NCI-H524 treated with DMSO at 0.1 percent for 48 hours (cell line): Measurements from ENCODE around the gene PRKAR1B.
A peak's percentile ranks its signal among the peaks of the same experiment; 100 is the strongest.
"Not testable (repeated sequence)": the region's sequence is repeated elsewhere in the genome, so short reads cannot be mapped to it uniquely, and the experiment has no call there.

Experiments
- DNase-seq: peaks from one replicate; lab custom pipeline; 2025; lab: John Stamatoyannopoulos, UW

Gene PRKAR1B

DNA sequence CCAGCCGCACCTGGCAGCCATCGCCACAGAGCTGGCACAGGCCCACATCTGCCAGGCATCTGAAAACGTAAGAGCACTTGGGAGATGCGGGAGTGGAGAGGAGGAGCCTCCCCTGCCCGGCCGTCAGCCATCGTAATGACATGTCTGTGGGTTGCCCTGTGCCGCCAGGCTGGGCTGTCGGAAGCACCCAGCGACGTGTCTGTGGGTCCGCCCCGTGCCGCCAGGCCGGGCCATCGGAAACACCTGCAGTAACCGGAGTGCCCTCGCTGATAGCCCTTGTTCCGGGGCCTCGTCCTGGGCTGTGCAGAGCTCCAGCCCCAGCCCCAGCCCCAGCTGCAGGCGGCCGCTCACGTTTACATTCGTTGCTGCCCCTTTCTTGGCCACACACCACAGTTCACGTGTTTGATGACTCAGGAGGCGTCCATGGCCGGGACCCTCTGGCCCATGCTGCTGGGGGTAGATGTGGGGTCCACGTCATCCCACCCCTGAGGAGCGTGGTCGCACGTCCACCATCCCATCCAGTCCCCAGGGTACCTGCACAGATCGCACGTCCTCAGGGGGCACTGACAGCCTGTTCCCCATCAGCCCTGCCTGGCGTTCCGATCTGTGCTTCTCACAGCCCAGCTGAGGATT lies 30.0 kb upstream of the PRKAR1B start:
- no peak for DNase-seq

DNA sequence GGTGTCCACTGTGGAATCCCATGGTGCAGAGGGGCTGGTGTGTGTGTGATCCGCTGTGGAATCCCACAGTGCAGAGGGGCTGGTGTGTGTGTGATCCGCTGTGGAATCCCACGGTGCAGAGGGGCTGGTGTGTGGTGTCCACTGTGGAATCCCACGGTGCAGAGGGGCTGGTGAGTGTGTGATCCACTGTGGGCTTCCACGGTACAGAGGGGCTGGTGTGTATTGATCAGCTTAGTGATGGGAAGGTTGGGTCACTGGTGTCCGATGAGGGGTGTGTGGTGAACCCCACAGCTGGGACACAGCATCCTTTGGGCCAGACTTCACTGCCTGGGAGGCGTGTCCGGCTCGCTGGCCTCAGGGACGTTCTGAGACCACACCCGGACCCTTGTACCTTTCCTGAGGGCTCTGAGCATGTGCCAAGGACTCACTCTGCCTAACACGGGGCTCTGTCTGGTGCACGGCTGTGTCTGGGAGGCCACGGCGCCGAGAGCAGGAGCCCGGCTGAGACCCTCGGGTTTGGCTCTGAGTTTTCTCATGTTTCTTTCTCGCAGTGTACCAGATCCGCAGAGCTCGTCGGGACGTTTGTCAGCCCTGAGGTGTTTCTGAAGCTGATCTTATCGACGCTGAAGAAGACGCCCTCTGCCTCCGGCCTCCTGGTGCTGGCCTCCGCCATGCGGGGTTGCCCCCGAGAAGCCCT lies 29.3 kb upstream of the PRKAR1B start:
- DNase-seq, result no peak

DNA sequence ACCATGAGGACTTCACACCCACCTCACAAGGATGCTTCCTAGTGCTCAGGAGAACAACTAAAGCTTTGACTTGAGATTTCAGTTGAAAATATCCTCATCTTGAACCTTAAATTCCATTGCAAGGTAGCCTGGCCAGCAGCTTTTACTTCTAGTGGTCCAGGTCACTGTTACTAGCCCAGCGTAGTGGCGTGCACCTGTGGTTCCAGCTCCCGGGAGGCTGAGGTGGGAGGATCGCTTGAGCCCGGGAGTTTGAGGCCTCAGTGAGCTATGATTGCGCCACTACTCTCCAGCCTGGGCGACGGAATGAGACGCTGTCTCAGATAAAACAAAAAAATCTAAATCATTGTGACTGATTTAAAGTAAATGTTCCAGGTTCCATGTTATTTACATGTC lies 28.3 kb upstream of the PRKAR1B start:
- DNase-seq, result no peak

DNA sequence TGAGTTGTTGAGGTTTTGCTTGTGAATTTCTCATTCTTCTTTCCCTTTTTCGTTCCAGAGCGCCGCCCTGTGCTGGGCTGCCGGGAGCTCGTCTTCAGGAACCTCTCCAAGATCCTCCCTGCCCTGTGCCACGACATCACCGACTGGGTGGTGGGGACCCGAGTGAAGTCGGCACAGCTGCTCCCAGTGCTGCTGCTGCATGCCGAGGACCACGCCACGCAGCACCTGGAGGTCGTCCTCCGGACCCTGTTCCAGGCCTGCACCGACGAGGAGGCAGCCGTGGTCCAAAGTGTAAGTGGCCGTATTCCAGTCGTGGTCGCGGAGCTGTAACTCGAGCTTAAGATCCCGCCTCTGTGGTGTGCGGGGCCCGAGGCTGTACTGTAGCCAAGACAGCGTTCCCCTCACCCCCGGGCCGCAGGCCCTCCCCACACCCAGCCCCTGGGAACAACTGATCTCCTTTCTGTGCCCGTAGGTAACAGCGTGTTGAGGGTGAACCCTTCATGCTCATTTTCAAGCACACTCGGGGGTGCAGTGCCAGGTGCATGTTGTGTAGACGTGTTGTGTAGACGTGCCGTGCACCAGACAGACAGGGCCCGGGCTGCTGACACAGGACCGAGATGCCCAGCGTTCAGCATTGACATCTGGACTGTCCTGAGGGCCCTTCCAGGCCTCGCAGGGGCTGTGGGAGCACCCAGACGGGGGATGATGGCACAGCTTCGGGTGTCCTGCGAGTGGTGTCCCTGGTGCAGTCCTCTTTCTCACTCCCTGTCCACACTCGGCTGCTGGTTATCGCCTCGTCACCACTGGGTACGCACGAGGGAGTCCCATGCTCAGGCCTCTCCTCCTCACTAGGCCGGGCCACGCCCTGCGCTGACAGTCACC lies 27.7 kb upstream of the PRKAR1B start:
- no peak for DNase-seq

DNA sequence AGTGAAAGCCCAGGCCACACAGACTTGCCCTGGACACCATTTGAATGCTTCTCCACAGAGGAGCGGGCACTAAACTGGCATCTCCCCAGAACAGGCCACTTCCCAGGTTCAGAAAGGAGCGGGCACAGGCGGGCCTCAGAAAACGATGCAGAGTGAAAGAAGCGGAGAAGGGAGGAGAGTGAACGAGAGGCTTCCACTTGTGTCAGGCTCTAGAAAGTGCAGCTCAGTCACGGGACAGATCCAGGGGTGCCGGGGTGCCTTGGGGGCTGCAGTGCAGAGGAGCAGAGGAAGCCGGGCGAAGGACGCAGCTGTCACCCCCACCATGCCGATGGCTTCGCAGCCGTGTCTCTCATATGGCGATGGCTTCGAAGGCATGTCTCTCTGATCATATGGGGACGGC lies 26.1 kb upstream of the PRKAR1B start:
- no peak for DNase-seq

DNA sequence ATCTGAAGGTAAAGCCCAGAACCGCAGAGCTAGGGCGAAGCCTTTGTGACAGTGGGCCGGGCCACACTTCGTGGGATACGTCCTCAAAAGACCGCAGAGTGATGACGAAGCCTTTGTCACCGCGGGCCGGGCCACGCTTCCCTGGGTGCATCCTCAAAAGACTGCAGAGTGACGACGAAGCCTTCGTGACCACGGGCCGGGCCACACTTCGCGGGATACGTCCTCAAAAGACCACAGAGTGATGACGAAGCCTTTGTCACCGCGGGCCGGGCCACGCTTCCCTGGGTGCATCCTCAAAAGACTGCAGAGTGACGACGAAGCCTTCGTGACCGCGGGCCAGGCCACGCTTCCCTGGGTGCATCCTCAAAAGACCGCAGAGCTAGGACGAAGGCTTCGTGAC lies 25.2 kb upstream of the PRKAR1B start:
- DNase-seq, result not testable (repeated sequence)

DNA sequence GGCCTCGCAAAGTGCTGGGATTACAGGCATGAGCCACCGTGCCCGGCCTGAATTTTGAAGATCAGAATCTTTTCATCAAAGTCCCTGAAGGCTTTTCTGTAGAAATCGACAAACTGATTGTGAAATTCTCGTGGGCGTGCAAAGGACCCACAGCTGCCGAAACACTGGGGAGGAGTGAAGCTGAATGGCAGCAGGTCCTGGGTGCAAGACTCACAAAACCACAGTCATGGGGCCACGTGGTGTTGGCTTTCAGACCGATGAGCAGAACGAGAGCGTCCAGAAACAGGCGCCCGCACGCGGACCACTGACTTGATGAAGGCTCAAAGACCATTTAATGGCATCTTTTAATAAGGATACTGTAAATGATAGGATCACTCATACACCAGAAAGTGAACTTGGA lies 24.7 kb upstream of the PRKAR1B start:
- no peak for DNase-seq

DNA sequence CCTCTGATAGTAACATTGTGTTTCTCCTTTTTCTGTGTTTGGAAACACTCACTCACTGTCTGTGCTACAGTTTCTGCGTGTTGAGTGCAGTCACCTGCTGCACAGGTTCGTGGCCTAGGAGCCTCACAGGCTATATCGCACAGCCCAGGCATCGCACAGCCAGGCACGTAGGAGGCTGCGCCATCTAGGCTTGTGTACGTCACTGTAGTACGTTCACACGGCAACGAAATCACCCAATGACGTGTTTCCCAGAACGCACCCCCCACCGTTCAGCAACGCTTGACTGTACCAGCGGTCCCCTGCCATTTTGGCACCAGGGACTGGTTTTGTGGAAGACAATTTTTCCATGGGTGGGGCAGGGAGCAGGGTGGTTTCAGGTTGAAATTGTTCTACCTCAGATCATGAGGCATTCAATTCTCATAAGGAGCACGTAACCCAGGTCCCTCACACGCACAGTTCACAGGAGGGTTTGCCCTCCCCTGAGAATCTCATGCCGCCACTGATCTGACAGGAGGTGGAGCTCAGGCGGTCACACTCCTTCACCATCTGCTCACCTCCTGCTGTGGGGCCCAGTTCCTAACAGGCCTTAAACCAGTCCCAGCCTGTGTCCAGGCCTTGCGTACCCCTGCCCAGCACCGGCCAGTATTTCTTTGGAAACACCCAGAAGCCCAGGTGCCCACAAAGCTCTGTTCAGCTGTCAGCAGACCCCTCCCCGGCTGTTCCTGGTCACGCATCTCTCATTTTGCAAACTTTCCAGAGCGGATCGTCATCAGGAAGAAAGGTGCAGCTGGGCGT lies 23.2 kb upstream of the PRKAR1B start:
- DNase-seq, result peak; percentile 11

DNA sequence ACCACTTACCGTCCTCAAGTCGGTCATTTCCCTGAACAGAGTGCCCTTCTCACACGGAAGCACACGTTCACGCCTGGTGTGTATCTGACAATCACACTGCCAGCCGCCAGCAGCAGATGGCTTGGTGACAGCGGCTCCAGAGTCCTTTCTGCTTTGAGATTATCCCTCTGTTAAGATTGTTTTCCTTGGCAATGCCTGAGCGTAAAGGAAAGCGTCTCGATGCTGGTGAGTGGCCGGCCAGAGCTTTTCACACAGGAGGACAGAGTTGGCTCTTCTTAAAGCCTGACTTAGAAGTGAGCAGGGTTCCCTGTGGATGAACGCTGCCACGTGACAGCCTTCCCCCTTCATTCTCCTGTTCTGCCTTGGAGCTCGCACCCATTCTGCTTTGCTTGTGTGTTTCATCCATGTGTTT lies 22.1 kb upstream of the PRKAR1B start:
- peak; percentile 37 for DNase-seq

DNA sequence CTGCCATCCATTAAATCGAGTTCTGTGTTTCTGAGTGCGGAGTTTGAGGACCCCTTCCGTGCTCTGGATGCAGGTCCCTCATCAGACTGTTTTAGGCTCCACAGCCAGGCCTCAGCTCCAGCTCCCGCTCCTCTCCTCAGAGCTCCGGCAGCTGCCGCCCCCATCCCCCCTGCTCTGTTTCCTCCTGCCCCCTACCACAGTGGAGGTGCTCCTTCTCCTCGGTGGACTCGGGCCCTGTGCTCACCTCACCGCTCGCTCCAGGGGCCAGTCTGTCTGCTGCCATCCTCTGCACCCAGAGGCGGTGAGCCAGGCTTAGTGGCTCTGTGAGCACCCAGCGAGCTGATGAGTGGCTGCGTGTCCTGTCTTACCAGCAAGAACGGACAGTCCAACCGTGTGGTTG lies 21.4 kb upstream of the PRKAR1B start:
- DNase-seq, result no peak

DNA sequence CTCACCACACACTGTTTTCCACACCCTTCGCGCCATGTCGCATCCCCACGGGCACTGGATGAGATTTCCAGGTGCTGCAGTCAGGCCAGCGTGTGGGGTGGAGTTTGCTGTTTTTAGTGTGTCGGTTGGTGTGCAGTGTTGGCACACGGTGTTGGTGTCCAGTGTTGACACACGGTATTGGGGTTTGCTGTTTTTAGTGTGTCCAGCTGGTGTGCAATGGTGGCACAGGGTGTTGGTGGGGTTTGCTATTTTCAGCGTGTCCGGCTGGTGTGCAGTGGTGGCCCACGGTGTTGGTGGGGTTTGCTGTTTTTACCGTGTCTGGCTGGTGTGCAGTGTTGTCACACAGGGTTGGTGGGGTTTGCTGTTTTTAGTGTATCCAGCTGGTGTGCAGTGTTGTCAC lies 20.1 kb upstream of the PRKAR1B start:
- DNase-seq, result no peak

DNA sequence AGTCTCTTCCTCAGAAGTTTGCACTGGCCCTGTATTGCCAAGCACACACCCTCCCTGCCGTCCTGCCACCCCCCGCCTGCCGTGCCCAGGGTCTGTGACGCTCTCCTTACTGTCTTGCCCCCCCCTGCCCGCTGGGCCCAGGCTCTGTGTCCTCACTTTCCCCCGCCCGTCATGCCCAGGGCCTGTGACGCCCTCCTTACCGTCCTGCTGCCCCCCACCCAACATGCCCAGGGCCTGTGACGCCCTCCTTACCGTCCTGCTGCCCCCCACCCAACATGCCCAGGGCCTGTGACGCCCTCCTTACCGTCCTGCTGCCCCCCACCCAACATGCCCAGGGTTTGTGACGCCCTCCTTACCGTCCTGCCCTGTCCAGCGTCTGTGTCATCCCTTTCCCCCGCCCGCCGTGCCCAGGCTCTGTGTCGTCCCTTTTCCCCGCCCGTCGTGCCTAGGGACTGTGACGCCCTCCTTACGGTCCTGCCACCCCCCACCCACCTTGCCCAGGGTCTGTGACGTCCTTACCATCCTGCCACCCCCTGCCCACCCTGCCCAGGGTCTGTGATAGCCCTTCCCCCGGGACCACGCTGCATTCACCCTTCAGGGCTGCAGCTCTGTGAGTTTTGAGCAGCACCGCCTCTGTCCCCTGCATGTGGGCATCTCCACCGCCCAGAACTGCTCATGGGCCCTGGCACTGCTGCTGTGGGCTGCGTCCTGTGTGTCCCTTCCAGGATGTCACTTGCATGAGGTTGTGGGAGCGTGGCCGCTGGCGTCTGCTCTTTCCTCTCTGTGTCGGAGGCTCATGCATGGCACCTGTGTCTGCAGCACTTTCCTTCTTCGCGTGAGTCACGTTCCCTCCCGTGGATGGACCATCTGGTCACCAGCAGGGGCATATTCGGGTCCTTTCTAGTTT lies 19.3 kb upstream of the PRKAR1B start:
- no peak for DNase-seq

DNA sequence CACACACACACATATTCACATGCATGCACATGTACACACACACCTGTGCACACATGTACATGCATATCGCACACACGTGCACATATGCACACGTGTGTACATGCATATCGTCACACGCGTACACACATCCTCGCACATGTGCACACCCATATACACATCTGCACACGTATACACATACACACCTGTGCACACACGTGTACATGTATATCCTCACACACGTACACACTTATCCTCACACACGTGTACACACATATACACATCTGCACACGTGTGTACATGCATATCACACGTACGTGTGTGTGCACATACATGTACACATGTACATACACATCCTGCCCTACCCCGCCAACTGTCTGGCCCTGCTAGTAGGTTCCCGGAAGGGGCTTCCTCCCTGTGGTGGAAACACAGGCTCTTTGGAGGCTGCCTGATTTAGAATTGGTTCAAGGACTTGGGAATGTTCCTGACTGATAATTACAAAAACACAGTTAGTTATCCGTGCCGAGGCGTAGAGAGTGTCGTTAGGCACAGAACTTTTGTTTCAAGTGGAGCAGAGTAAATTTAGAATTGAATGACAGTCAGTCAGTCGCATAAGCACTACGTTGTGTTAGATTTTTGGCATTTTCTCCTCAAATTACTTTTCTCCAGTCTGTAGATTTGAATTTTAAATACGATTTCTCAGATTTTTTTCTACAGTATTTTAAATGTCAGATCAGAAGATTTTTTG lies 18.5 kb upstream of the PRKAR1B start:
- DNase-seq, result no peak

DNA sequence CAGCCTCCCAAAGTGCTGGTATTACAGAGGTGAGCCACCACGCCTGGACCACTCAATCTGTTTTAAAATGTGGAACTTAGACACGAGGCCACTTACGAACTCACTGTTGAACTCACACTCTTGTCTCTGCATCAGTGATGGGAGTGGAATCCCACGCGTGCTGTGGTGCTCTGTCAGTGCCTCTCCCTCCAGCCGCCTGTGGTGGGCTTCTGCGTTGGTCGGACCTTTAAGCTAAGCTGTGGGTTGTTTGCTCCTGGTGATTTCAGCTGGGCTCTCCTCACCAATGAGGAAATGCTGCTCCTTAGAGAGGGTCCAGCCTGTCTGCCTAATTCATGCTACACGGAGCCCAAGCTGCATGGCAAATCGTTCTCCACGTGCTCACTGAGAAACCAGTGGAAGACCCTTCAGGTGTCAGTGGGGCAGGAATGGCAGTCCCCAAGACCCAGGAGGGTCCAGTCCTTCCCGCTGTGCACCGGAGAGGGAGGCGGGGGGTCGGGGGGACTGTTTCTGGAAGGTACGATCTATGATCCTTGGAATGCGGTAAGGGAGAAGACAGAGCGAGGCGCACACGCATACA lies 17.9 kb upstream of the PRKAR1B start:
- DNase-seq, result no peak

DNA sequence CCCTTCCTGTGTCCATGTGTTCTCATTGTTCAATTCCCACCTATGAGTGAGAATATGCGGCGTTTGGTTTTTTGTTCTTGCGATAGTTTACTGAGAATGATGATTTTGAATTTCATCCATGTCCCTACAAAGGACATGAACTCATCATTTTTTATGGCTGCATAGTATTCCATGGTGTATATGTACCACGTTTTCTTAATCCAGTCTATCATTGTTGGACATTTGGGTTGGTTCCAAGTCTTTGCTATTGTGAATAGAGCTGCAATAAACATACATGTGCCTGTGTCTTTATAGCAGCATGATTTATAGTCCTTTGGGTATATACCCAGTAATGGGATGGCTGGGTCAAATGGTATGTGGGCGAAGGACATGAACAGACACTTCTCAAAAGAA lies 17.0 kb upstream of the PRKAR1B start:
- DNase-seq, result not testable (repeated sequence)

DNA sequence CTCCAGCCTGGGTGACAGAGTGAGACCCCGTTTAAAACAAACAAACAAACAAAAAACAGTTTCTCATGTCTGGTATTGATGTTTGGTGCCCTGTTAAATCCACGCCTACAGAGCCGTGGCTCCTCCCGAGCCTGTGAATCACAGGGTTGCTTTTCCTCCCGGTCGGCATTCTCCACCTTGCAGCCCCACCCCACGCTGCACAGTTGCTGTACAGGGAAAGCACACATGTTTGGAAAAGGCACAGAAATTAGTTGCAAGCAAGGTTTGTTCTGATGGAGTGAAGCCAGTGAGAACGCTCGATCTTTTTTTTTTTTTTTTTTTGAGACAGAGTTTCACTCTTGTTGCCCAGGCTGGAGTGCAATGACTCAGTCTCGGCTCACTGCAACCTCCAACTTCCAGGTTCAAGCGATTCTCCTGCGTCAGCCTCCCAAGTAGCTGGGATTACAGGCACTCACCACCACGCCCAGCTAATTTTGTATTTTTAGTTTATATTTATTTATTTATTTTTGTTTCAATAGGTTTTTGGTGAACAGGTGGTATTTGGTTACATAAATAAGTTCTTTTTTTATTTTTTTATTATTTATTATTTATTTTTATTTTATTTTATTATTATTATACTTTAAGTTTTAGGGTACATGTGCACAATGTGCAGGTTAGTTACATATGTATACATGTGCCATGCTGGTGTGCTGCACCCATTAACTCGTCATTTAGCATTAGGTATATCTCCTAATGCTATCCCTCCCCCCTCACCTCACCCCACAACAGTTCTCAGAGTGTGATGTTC lies 16.5 kb upstream of the PRKAR1B start:
- not testable (repeated sequence) for DNase-seq

DNA sequence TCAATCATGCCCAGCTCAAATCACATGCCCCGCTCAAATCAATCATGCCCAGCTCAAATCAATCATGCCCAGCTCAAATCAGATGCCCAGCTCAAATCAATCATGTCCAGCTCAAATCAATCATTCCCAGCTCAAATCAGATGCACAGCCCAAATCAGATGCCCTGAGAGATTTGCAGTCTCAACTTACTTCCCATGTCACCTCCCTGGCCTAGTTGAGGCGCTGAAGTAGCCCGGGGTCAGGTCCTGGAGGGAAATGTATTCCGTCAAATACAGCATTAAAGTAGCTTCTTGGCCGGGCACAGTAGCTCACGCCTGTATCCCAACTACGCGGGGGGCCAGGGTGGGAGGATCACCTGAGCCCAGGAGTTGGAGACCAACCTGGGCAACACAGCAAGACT lies 15.7 kb upstream of the PRKAR1B start:
- DNase-seq, result no peak

DNA sequence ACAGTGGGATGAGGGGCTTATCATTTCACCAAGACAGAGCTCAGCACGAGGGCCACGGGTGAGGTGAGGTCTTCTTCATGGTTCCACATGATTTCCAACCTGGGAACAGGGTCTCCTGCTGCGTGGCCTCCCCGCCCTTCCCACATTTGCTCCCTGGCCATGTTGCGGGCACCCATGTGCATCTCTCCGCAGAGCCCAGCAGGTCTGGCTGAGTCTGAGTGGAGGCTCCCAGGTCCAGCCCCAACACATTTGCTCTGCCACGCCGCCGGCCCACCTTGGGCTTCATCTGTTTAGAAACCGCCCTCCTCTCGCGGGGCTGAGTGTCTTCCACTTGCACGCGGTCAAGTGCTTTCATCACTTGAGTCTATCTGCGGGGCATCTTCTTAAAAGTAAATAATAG lies 14.8 kb upstream of the PRKAR1B start:
- no peak for DNase-seq

DNA sequence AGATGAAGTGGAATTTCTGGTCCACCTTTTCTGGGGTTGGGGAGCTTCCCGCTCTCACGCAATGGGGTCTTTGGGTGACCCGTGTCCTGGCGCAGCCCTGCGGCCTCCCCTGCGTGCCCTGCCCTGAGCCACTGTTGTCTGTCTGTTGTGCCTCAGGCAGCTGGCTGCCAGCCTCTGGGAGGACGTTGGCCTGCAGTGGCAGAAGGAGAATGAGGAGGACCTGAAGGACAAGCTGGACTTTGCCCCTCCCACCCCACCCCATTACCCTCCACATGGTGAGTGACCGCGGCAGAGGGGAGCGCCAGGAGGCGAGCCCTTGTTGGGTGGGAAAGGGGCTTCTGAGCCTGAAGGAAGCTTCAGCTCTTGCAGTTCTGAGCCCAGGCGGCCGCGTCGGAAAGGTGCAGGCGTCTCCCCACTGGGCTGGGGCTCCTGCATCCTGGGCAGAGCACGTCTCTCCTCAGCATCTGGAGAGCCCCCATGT lies 14.2 kb upstream of the PRKAR1B start:
- no peak for DNase-seq
